Measurements from ENCODE around the gene SOCS1. TPM values are rescaled to one million over a fixed set of nuclear protein-coding genes. Genes with fewer than 3 reads are reported as not detected.
A peak's percentile ranks its signal among the peaks of the same experiment; 100 is the strongest.
"Not testable (repeated sequence)": the region's sequence is repeated elsewhere in the genome, so short reads cannot be mapped to it uniquely, and the experiment has no call there.

Gene SOCS1
- 10 to 100 TPM in 1 of 4 donors, 1 to 10 TPM in 3; 4.7 to 12.7 (median 7.2) TPM for polyA plus RNA-seq (ENCODE audit: insufficient read length in 4 of 4)

DNA sequence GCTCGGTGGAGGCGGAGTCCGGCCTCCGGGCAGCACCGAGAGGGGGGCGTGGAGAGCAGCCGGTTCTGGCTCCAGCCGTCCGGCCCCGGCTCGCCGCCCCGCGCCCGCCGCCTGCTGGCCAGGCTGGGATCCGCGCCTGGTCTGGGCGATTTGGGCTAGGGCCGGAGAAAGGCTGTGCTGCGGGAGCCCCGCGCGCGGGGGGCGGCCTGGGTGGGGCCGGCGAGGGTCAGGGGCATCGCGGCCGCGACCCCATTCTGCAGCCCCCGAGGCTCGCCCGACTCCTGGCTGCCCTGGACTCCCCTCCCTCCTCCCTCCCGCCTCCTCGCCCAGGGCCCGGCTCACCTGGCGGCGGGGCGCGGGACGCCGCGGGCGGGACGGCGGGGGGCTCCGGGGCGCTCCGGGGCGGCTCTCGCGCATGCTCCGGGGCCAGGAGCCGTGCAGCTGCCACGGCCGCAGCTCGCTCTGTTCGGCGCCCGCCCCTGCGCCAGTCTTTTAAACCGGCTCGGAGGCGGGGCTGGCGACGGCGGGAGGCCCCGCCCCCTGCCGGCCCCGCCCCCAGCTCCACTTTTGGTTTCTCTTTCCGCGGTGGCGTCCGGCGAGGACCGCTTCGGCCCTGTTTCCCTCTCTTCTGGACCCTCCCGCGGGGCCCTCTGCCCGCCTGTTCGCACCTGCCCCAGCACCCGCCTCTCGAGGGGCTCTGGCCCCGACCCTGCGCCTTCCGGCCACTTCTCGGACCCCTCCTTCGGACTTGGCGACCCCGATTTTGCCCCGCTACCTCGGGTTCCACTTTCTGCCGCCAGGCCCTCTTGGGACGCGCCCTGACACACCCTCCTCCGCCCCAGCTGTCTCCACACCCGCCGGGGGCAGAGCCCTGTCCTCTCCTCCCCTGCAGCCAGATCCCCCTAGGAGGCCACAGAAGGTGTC is at the start of gene SOCS1:
SOCS1 (minus strand) TSS at position 468 of the 924 bp plus-strand sequence. CDS start 726 bp downstream, outside the sequence.
- DNase-seq (ENCODE audit: low read depth in 4 of 4, low spot score in 2 of 4): peak in 1 of 4 donors; percentile 77

GRCh38 chr16:11303405-11304138 is 47.6 kb upstream of the SOCS1 start:
- no peak for DNase-seq (ENCODE audit: low read depth in 4 of 4, low spot score in 2 of 4)

DNA sequence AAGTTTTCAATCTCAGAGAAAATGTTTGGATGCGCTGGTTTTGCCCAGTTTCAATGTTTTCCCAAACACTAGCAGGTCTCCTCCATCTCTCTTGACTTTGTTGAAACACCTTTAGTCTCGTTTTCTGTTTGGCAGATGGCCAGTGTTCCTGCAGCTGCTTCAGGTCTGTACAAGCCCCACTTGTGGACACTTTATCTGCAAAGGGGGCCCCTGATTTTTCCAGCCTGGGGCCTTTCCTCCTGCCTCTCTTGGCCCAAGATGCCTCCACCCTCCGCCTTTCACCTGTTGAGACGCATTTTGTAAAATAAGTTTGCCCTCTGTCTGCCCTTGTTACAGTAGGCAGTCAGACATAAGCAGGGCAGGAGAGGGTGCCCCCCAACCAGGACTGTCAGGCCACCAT is 47.0 kb upstream of the SOCS1 start:
- DNase-seq (ENCODE audit: low read depth in 4 of 4, low spot score in 2 of 4): no peak

GRCh38 chr16:11301645-11302501 is 45.9 kb upstream of the SOCS1 start:
- no peak for DNase-seq (ENCODE audit: low read depth in 4 of 4, low spot score in 2 of 4)

DNA sequence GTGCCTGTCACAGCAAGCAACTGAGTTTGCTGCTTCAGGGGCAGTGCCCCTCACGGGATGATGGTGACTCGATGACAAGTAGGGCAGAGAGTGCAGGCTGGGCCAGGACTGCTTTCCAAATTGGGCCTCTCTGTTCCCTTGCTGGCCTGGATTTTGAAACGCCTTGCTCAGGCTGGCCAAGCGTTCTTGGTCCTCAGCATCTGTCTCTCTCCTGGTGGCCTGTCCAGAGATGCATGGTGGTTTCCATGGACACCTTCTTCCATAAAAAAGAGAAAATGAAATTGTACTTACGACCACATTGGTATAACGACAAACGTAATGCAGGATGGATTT is 44.5 kb upstream of the SOCS1 start:
- DNase-seq (ENCODE audit: low read depth in 4 of 4, low spot score in 2 of 4): no peak

DNA sequence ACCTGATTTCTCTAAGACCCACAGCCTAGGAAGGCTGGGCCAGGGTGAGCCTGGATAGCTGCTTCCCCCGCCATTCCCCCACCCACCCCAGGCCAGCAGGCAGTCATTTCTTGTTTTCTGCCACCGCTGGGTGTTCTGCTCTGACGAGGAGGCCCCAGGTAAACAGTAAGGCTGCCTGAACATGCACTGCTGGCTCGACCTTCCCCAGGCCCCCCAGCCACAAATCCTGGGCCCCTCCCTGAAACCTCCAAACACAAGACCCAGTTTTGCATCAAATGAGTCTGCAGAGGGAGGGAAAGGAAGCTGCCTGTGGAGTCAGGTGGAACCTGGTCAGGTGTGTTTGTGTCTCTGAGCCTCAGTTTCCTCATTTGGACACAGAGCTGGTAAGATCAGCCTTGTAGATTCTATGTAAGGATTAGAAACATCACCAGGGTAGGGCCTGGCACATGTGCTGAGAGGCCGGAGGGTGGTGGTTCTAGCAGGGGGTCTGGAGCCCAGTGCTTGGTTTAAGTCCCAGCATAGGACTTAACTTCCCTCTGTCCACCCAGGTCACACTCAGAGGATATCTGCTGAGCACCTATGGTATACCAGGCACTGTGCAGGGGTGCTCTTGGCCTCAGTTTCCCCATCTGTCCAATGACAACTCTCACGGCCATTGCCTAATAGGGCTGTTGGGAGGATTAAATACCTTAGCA is 44.0 kb upstream of the SOCS1 start:
- no peak for DNase-seq (ENCODE audit: low read depth in 4 of 4, low spot score in 2 of 4)

DNA sequence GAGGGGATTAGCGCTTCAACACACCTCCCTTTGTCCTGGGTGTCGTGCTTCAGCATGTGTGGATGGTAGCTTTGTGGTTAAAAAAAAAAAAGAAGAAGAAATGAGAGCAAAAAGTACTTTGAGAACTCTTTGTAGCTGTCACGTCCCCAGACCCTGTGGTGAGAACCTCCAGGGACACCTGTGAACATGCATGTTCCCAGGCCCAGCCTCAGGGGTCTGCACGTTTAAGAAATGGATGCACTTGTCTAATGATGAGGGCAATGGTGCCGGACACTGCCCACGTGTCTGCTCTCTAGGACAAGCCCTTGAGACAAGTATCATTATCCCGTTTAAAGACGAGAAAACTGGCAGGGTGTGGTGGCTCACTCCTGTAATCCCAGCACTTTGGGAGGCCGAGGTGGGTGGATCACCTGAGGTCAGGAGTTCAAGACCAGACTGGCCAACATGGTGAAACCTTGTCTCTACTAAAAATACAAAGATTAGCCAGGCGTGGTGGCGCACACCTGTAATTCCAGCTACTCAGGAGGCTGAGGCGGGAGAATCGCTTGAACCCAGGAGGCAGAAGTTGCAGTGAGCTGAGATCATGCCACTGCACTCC is 43.0 kb upstream of the SOCS1 start:
- not testable (repeated sequence) for DNase-seq (ENCODE audit: low read depth in 4 of 4, low spot score in 2 of 4)

- no peak for DNase-seq (ENCODE audit: low read depth in 4 of 4, low spot score in 2 of 4)
These were observed 42.3 kb upstream of the SOCS1 start for GRCh38 chr16:11298143-11298900.

GRCh38 chr16:11297492-11298142 is 41.6 kb upstream of the SOCS1 start:
- DNase-seq (ENCODE audit: low read depth in 4 of 4, low spot score in 2 of 4): no peak

DNA sequence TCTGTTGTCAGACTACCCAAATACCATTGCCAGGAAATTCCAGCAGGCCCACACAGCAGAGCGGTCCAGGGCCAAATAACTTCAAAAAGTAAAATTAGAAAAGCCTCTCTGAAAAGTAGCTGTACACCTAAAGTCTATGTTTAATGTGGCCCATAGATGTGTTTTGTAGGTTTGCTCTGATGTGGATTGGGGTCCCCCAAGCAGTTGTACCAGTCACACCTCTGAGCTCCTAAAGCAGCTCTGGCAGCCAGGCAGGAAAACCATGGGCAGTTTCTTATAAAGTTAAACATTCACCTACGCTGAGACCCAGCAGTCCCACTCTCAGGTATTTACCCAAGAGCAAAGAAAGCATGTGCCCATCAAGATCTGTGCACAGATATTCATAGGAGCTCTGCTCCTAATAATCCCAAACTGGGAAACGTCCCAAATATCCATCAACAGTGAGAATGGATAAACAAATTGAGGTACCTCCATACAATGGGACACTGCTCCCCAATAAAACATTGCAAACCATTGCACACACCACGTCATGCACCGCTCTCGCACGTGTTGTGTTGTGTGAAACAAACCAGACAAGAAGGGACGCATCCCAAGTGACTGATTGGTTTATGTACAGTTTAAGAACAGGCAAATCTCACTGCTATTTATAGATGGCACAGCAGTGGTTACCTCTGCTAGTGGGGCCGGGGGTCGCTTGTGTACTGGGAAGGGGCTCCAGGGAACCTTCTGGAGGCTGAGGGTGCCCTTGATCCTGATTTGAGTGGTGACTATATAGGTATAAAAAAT is 40.9 kb upstream of the SOCS1 start:
- no peak for DNase-seq (ENCODE audit: low read depth in 4 of 4, low spot score in 2 of 4)

DNA sequence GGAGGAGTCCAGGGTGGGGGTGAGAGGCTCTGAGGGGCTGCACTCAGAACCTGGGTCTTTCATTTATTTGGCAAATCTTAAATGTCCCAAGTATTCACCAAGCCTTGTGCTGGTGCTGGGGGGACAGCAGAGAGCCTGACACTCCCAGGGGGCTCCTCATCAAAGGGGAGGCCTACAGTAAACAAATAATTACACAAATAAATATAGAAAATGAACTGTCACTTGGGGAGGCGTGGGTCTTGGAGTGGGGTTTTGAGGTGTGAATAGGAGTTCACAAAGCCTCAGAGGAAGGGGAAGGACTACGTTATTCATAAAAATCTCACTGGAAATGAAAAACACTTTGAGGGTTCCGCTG is 40.3 kb upstream of the SOCS1 start:
- no peak for DNase-seq (ENCODE audit: low read depth in 4 of 4, low spot score in 2 of 4)

DNA sequence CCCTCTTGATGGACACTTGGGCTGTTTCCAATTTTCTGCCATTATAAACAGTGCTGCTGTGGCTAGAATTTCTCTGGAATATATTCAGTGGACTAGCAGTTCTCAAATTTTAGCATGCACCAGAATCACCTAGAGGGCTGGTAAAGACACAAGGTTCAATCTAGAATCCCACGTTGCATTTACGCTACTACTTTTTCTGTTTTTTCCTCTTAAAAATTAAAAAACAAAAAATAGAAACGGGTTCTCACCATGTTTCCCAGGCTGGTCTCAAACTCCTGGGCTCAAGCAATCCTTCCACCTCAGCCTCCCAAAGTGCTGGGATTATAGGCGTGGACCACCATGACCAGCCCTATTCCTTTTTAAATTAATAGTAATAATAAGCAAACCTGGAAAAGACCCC is 39.7 kb upstream of the SOCS1 start:
- DNase-seq (ENCODE audit: low read depth in 4 of 4, low spot score in 2 of 4): no peak

- DNase-seq (ENCODE audit: low read depth in 4 of 4, low spot score in 2 of 4): no peak
These were observed 36.2 kb upstream of the SOCS1 start for GRCh38 chr16:11292076-11292748.

- DNase-seq (ENCODE audit: low read depth in 4 of 4, low spot score in 2 of 4): peak in 1 of 4 donors; percentile 58
These were observed 35.2 kb upstream of the SOCS1 start for GRCh38 chr16:11291091-11291703.

DNA sequence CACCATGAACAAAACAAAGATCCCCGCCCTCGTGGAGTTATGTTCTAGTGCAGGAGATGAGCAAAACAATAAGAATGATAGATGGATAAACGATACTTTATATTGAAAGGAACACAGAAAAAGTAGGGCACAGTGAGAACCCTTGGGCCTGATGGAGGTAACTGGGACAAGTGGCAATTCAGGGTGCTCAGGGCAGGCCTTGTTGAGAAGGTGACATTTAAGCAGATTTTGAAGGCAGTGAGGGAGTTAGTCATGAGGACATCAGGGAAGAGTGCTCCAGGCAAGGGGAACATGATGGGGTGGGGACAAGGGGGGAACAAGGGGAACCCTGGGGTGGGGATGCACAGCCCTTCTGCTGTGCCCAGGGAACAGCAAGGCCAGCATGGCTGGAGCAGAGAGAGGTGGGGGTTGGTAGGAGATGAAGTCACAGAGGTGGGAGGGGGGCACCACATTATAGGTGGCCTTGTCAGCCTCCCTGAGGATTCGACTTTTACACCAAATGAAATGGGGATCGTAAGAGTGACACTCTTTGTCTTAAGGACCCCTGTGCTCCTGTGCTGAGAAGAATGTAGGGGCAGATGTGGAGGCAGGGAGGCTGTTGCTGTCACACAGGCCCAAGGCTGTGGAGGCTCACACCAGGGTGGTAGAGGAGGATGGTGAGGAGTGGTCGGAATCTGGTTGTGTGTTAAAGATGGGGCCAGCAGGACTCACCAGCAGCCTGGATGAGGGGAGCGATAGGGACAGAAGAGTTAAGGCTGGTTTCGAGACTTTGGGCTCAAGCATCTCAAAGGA is 34.3 kb upstream of the SOCS1 start:
- DNase-seq (ENCODE audit: low read depth in 4 of 4, low spot score in 2 of 4): no peak

- not testable (repeated sequence) for DNase-seq (ENCODE audit: low read depth in 4 of 4, low spot score in 2 of 4)
These were observed 33.7 kb upstream of the SOCS1 start for GRCh38 chr16:11289696-11290095.
